K562 (cell line): ENCODE measurements around the gene KTI12. TPM values are rescaled to one million over a fixed set of nuclear protein-coding genes. Genes with fewer than 3 reads are reported as not detected.
"Not testable (repeated sequence)": the region's sequence is repeated elsewhere in the genome, so short reads cannot be mapped to it uniquely, and the experiment has no call there.

ENCODE experiments used
- ATAC-seq: fragments of 200-7000 bp; cut with Tn5 transposase; 3 replicates; pipeline ENCODE4 v1.9.1; 2020; ENCODE audit warnings: moderate library complexity
- BruUV-seq: library from RNA; stranded (reverse); fragments of 400-500 nt; replicated peaks from 2 replicates; lab custom pipeline; 2021; lab: Mats Ljungman, UMichigan
- CTCF ChIA-PET: fragments of 300-600 bp; formaldehyde crosslinking; extraction: SDS; loops from one replicate; lab custom pipeline; 2021; ENCODE audit warnings: low intra/inter-chr PET ratio; lab: Yijun Ruan, JAX
- POLR2A ChIA-PET: fragments of 300-600, 350-650 bp; sonication (Branson Sonifier 250); formaldehyde crosslinking; extraction: SDS; loops from one replicate; lab custom pipeline; 2021; ENCODE audit warnings: antibody characterized with exemption, inconsistent platforms; lab: Yijun Ruan, JAX
- DNase-seq, 4 experiments: peaks; one replicate each; pipeline versions ENCODE4 v3.0.0 to v3.0.0-alpha.2; 2011 to 2018; ENCODE audit warnings: low spot score in 3 of 4, mixed read lengths in 3 of 4; ENCODE audit errors: extremely low read depth in 1 of 4
- FAIRE-seq: peaks from 2 replicates; lab custom pipeline; 2011; peaks lifted over from hg19 to GRCh38; lab: Jason Lieb, UNC
- H2AFZ ChIP-seq: 2 replicates; pipeline ENCODE4 v1.6.0; 2011; ENCODE audit warnings: low read depth, low read length, control low read depth, inconsistent platforms
- H3K27ac ChIP-seq: fragments of 200-600 bp; 3 replicates; pipeline ENCODE4 v1.8.0; 2011; ENCODE audit warnings: low read depth, mild to moderate bottlenecking, control low read depth, inconsistent platforms, low read length, moderate library complexity, mixed read lengths; ENCODE audit errors: extremely low read depth
- H3K27me3 ChIP-seq, 2 experiments: fragments of 300-600 bp in 1 of 2; 2 replicates in 1 of 2; 3 replicates in 1 of 2; pipeline versions ENCODE4 v1.6.0 to v1.8.0; 2011; ENCODE audit warnings: inconsistent platforms in 2 of 2, low read length in 2 of 2, mild to moderate bottlenecking in 1 of 2, mixed read lengths in 1 of 2, moderate library complexity in 1 of 2; ENCODE audit not compliant: control insufficient read depth in 2 of 2, insufficient read depth in 2 of 2
- H3K36me3 ChIP-seq: fragments of 300-600 bp; 3 replicates; pipeline ENCODE4 v1.8.0; 2011; ENCODE audit warnings: mild to moderate bottlenecking, low read length, inconsistent platforms; ENCODE audit not compliant: control insufficient read depth, insufficient read depth
- H3K4me1 ChIP-seq, 2 experiments: fragments of 200-600 bp in 1 of 2; replicated peaks in 1 of 2; 2 replicates in 1 of 2; 3 replicates in 1 of 2; pipeline versions ENCODE4 v1.5.1 to v1.8.0; 2011; ENCODE audit warnings: inconsistent platforms in 2 of 2, low read length in 2 of 2, mild to moderate bottlenecking in 1 of 2, mixed read lengths in 1 of 2, moderate library complexity in 1 of 2; ENCODE audit not compliant: control insufficient read depth in 2 of 2, insufficient read depth in 2 of 2
- H3K4me2 ChIP-seq: 2 replicates; pipeline ENCODE4 v1.6.1; 2011; ENCODE audit warnings: low read length, control low read depth, inconsistent platforms, mixed read lengths; ENCODE audit not compliant: insufficient read depth
- H3K4me3 ChIP-seq: fragments of 200-600 bp; sonication (generic), shearing (Covaris generic); 2 replicates; pipeline ENCODE4 v1.5.1; 2016; ENCODE audit warnings: control low read depth, inconsistent platforms
- H3K79me2 ChIP-seq: fragments of 200-600 bp; 3 replicates; pipeline ENCODE4 v1.8.0; 2011; ENCODE audit warnings: low read length, inconsistent platforms; ENCODE audit not compliant: control insufficient read depth, insufficient read depth
- H3K9ac ChIP-seq, 2 experiments: 2 replicates each; pipeline versions ENCODE4 v1.6.0 to v1.6.1; 2011; ENCODE audit warnings: low read depth in 2 of 2, low read length in 2 of 2, control low read depth in 1 of 2, inconsistent platforms in 1 of 2, mild to moderate bottlenecking in 1 of 2, mixed read lengths in 1 of 2; ENCODE audit not compliant: insufficient read depth in 1 of 2
- H3K9me1 ChIP-seq: one replicate; pipeline ENCODE4 v1.6.0; 2011; ENCODE audit warnings: inconsistent platforms, mild to moderate bottlenecking, low read length, moderate library complexity; ENCODE audit not compliant: control insufficient read depth, insufficient read depth
- H3K9me3 ChIP-seq: replicated peaks from 2 replicates; pipeline ENCODE4 v1.5.1; 2011; ENCODE audit warnings: low read depth, low read length, inconsistent platforms; ENCODE audit not compliant: control insufficient read depth, insufficient read depth
- H4K20me1 ChIP-seq: replicated peaks from 2 replicates; pipeline ENCODE4 v1.6.1; 2011; ENCODE audit warnings: low read length, inconsistent platforms, mixed read lengths; ENCODE audit not compliant: control insufficient read depth, insufficient read depth
- ATF3 ChIP-seq, 2 experiments: fragments of 450-650 bp in 1 of 2; sonication (generic) in 1 of 2; formaldehyde crosslinking in 1 of 2; IDR thresholded peaks in 1 of 2; conservative IDR thresholded peaks in 1 of 2; 2 replicates each; pipeline versions ENCODE4 v1.6.1 to v1.8.1; 2016 to 2023; ENCODE audit warnings: mild to moderate bottlenecking in 2 of 2, moderate library complexity in 2 of 2, inconsistent platforms in 1 of 2, missing genetic modification reagents in 1 of 2
- CEBPB ChIP-seq: fragments of 450-650 bp; IDR thresholded peaks from 2 replicates; pipeline ENCODE4 v1.6.1; 2016; ENCODE audit warnings: missing genetic modification characterization, missing compliant biosample characterization
- CEBPG ChIP-seq, 3 experiments: fragments of 200-800 bp in 1 of 3; sonication (Bioruptor generic) in 1 of 3; sonication (generic) in 1 of 3; formaldehyde crosslinking in 1 of 3; IDR thresholded peaks in 2 of 3; conservative IDR thresholded peaks in 1 of 3; 2 replicates each; pipeline versions ENCODE4 v1.6.1 to v1.8.0; 2016 to 2022; ENCODE audit warnings: missing compliant biosample characterization in 2 of 3, missing genetic modification characterization in 2 of 3, mild to moderate bottlenecking in 1 of 3, missing genetic modification reagents in 1 of 3
- WGBS: fragments of 100-300 bp; shearing (Covaris generic); methylation state at CpG from one replicate; pipeline ENCODE4 v1.1.6; 2016; ENCODE audit warnings: low coverage, mixed read lengths; ENCODE audit not compliant: insufficient coverage; ENCODE audit errors: missing lambda C conversion rate; 5-methylcytosine and 5-hydroxymethylcytosine counted together
- in situ Hi-C: fragments of 300-500 bp; cut with MboI; formaldehyde crosslinking; loops from 4 replicates; pipeline ENCODE4 v1.15.0; 2018; ENCODE audit warnings: inconsistent platforms, mixed read lengths
- intact Hi-C: fragments of 100-400 bp; cut with micrococcal nuclease; formaldehyde crosslinking; loops from 2 replicates; pipeline ENCODE4 v1.14.2; 2022
- polyA plus RNA-seq, 8 experiments: library from polyadenylated mRNA; depleted of rRNA in 4 of 8; stranded (reverse) in 5 of 8; unstranded in 3 of 8; fragments of >200 nt; fragmentation: Nextera tagmentation in 2 of 8; fragmentation: Illumina TruSeq in 1 of 8; extraction: Ambion mirVana in 2 of 8; extraction: Trizol in 1 of 8; gene quantifications; 2 replicates each; pipeline versions ENCODE4 v1.2.1 to v1.2.3, GENCODE V29; 2011 to 2014; ENCODE audit warnings: inconsistent platforms in 1 of 8, missing spikeins in 1 of 8
- total RNA-seq, 7 experiments: library from RNA; depleted of rRNA in 6 of 7; stranded (reverse); fragments of >200 nt in 6 of 7; fragmentation: Illumina TruSeq in 2 of 7; extraction: Trizol in 2 of 7; gene quantifications; 2 replicates each; pipeline versions ENCODE4 v1.2.1 to v1.2.3, GENCODE V29; 2011 to 2021; ENCODE audit warnings: low replicate concordance in 1 of 7

The KTI12 gene
- total and polyA plus RNA-seq, 9 of the 15 experiments (the other 6 are each of a cell fraction or from before 2014, with no cell fraction given) = 3.1 to 22.8 (median 11.6) TPM

- H3K79me2 ChIP-seq = peaks cover 24% of the 10 kb centered on the region
- H3K27ac ChIP-seq; ATAC-seq; H3K27me3 ChIP-seq; BruUV-seq; H3K4me2 ChIP-seq; intact Hi-C loops; in situ Hi-C loops; H4K20me1 ChIP-seq; FAIRE-seq; H3K9me1 ChIP-seq; CTCF ChIA-PET; DNase-seq; H3K9ac ChIP-seq; H3K9me3 ChIP-seq; H2AFZ ChIP-seq; H3K4me3 ChIP-seq; TF ChIP-seq ATF3 (CRISPR knock-in tag; conservative IDR thresholded peaks at IDR 0.05); CEBPG (CRISPR knock-in tag; IDR thresholded peaks at IDR 0.05): not testable (repeated sequence)
- POLR2A ChIA-PET = interaction anchor here (0.6 to 2.5 kb wide), 5 partner anchors 8 to 1009 kb away, joined by 3 to 10 read pairs (median 9); partner anchors contain the start of gene KTI12
- H3K36me3 ChIP-seq = peaks cover 20% of the 10 kb centered on the region; the same call in 1 of the 3 replicates
- 88% methylated on average over 4 of the region's 4 CpGs for WGBS
- H3K4me1 ChIP-seq = peaks cover 12% of the 10 kb centered on the region in 2 experiments; a peak in 4 of 5 replicates
- TF ChIP-seq ATF3 (IDR thresholded peaks at IDR 0.05) (peak; percentile 24; the same call in 1 of the 2 replicates), CEBPG (tag; conservative IDR thresholded peaks at IDR 0.05 in 1 of 2, IDR thresholded peaks at IDR 0.05 in 1 of 2) (peak; percentile 45 to 47; a peak in 3 of 4 replicates), CEBPB (tag) (peak; percentile 79)
These were observed 15.7 kb upstream of the KTI12 start for GRCh38 chr1:52049337-52049736.
